Measurements from ENCODE around the gene CFB.

The CFB gene

GRCh38 chr6:31899882-31900722 is 45.8 kb upstream of the CFB start:
- no peak overlapping the region for H3K4me3 ChIP-seq (replicated peaks in 1 of 2; ENCODE audit: low read depth in 2 of 2, low read length in 2 of 2)
- TF ChIP-seq, protein P1, sequence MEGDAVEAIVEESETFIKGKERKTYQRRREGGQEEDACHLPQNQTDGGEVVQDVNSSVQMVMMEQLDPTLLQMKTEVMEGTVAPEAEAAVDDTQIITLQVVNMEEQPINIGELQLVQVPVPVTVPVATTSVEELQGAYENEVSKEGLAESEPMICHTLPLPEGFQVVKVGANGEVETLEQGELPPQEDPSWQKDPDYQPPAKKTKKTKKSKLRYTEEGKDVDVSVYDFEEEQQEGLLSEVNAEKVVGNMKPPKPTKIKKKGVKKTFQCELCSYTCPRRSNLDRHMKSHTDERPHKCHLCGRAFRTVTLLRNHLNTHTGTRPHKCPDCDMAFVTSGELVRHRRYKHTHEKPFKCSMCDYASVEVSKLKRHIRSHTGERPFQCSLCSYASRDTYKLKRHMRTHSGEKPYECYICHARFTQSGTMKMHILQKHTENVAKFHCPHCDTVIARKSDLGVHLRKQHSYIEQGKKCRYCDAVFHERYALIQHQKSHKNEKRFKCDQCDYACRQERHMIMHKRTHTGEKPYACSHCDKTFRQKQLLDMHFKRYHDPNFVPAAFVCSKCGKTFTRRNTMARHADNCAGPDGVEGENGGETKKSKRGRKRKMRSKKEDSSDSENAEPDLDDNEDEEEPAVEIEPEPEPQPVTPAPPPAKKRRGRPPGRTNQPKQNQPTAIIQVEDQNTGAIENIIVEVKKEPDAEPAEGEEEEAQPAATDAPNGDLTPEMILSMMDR (IDR thresholded peaks at IDR 0.05; ENCODE audit: low read depth, low read length) = no peak
- no peak for DNase-seq (ENCODE audit: low read depth in 2 of 2)

DNA sequence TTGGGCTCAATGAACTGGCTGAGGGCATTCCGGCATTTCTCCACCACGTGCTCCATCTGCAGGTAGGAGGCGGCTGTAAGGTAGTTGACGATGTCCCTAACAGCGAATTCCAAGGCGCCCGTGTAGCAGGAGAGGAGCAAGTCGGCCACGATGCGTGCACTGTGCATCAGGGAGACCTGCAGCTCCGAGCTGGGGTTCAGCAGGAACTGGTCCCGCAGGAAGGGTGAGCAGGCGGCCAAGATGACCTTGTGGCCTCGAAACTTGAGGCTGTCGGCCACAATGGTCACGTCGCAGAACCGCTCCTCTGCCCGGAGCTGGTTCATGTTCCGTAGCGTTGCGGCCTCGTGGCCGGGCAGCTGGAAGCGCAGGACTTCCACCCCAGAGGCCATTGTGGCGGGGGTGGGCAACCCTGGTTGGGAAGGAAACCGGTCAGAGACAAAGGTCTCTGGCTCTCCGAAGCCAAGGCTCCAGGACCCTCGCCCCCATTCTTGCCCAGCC is 44.9 kb upstream of the CFB start:
- TF ChIP-seq, protein P1 (IDR thresholded peaks at IDR 0.05; ENCODE audit: low read depth, low read length) = no peak
- DNase-seq (ENCODE audit: low read depth in 2 of 2) = no peak
- H3K4me3 ChIP-seq (replicated peaks in 1 of 2; ENCODE audit: low read depth in 2 of 2, low read length in 2 of 2) = peak overlapping the region; percentile 59 to 61

GRCh38 chr6:31901415-31901952 is 44.4 kb upstream of the CFB start:
- peak overlapping the region; percentile 59 to 61 for H3K4me3 ChIP-seq (replicated peaks in 1 of 2; ENCODE audit: low read depth in 2 of 2, low read length in 2 of 2)
- TF ChIP-seq, protein P1 (IDR thresholded peaks at IDR 0.05; ENCODE audit: low read depth, low read length) = no peak
- peak; percentile 45 to 59 for DNase-seq (ENCODE audit: low read depth in 2 of 2)

GRCh38 chr6:31901953-31902643 is 43.8 kb upstream of the CFB start, which contains the start of gene ZBTB12:
Gene ZBTB12, minus strand, starts transcription at chr6:31902086. Its CDS starts 781 bp downstream, at chr6:31901305.
- peak; percentile 94 to 97 for DNase-seq (ENCODE audit: low read depth in 2 of 2)
- H3K4me3 ChIP-seq (replicated peaks in 1 of 2; ENCODE audit: low read depth in 2 of 2, low read length in 2 of 2) = peak within 1 kb of the TSS; percentile 59 to 61
- TF ChIP-seq, protein P1 (IDR thresholded peaks at IDR 0.05; ENCODE audit: low read depth, low read length) = no peak

GRCh38 chr6:31903957-31904356 is 41.9 kb upstream of the CFB start:
- no peak overlapping the region for H3K4me3 ChIP-seq (replicated peaks in 1 of 2; ENCODE audit: low read depth in 2 of 2, low read length in 2 of 2)
- TF ChIP-seq, protein P1 (IDR thresholded peaks at IDR 0.05; ENCODE audit: low read depth, low read length) = no peak
- DNase-seq (ENCODE audit: low read depth in 2 of 2) = peak in 1 of 2 donors; percentile 61

DNA sequence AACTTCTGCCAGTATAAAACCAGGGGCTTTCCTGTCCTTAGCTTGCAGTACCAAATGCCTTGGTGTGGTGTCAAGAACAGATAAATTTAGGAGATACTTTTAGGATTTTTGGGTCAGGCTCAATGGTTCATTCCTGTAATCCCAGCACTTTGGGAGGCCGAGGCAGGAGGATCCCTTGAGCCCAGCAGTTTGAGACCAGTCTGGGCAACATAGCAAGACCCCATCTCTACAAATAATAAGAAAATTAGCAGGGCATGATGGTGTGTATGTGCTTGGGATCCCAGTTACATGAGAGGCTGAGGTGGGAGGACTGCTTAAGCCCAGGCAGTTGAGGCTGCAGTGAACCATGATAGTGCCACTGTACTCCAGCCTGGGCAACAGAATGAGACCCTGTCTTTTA is 40.9 kb upstream of the CFB start:
- no peak for DNase-seq (ENCODE audit: low read depth in 2 of 2)
- TF ChIP-seq, protein P1 (IDR thresholded peaks at IDR 0.05; ENCODE audit: low read depth, low read length) = no peak

More for the DNA sequence above, 40.9 kb upstream of the CFB start:
- H3K4me3 ChIP-seq (replicated peaks in 1 of 2; ENCODE audit: low read depth in 2 of 2, low read length in 2 of 2) = no peak overlapping the region
